Measurements from ENCODE around the gene AFAP1.

- TF ChIP-seq CTCF (IDR thresholded peaks at IDR 0.05) (no peak), POLR2A (IDR thresholded peaks at IDR 0.05) (no peak), EP300 (IDR thresholded peaks at IDR 0.05; ENCODE audit: low read depth) (no peak), POLR2AphosphoS5 (IDR thresholded peaks at IDR 0.05) (no peak)
Observed at GRCh38 chr4:7912826-7913225, 26.8 kb downstream of the AFAP1 start.

Measured in transverse colon (tissue), 4 donors.